ENCODE measurements around the gene INTS1.

The INTS1 gene

GRCh38 chr7:1431226-1431625 is 73.0 kb downstream of the INTS1 start:
- DNase-seq = no peak
- intact Hi-C loops (cut with DNase I) = loop anchor here (5.0 to 10.0 kb wide), 2 partner anchors 51 to 206 kb away; no protein-coding TSS in a partner anchor

GRCh38 chr7:1430056-1430845 is 73.9 kb downstream of the INTS1 start:
- DNase-seq = no peak
- intact Hi-C loops (cut with DNase I) = loop anchor here (5.0 to 10.0 kb wide), 2 partner anchors 52 to 205 kb away; no protein-coding TSS in a partner anchor

DNA sequence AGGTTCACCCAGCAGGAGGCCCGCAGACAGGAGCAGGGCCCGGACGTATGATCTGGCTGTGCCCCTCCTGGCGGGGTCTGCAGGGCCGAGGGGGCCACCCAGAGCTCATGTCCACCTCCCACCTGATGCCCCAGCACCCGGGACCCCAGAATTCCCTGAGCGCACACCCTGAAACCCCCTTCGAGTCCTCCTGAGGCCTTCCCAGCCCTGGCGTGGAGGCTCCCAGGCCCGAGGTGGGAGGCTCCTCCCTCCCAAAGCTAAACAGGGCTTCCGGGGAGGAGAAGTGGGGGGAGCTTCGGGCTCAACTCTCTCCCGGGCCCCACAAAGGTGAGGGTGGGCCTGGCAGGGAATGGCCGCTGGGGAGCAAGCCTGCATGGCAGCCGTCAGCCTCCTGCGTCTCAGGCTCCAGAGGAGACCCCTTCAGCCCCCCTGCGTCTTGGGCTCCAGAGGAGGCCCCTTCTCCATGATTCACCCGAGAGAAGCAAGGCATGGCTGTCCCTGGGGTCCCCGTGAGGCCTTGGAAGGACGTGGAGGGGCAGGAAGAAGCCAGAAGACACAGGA is 75.2 kb downstream of the INTS1 start:
- intact Hi-C loops (cut with DNase I) = no loop called here
- DNase-seq = no peak

- intact Hi-C loops (cut with DNase I) = no loop called here
Observed at GRCh38 chr7:1427064-1427657, 77.0 kb downstream of the INTS1 start.

DNA sequence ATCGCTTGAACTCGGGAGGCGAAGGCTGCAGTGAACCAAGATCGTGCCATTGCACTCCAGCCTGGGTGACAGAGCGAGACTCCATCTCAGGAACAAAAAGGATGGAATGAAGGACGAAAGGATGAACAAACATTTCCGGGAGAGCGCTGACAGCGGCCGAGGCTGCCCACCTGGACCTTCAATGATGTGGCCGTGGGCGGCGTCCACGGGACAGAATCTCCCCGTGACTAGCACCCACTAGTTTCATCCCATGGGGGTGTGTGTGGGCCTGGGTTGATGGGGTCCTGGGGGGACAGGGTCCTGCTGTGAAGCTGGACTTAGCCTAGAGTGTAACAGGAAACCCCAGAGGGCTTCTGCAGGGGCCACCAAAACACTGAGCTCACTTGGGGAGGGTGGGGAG is 77.7 kb downstream of the INTS1 start:
- DNase-seq = no peak
- intact Hi-C loops (cut with DNase I) = no loop called here

More at GRCh38 chr7:1427064-1427657, 77.0 kb downstream of the INTS1 start:
- no peak for DNase-seq

DNA sequence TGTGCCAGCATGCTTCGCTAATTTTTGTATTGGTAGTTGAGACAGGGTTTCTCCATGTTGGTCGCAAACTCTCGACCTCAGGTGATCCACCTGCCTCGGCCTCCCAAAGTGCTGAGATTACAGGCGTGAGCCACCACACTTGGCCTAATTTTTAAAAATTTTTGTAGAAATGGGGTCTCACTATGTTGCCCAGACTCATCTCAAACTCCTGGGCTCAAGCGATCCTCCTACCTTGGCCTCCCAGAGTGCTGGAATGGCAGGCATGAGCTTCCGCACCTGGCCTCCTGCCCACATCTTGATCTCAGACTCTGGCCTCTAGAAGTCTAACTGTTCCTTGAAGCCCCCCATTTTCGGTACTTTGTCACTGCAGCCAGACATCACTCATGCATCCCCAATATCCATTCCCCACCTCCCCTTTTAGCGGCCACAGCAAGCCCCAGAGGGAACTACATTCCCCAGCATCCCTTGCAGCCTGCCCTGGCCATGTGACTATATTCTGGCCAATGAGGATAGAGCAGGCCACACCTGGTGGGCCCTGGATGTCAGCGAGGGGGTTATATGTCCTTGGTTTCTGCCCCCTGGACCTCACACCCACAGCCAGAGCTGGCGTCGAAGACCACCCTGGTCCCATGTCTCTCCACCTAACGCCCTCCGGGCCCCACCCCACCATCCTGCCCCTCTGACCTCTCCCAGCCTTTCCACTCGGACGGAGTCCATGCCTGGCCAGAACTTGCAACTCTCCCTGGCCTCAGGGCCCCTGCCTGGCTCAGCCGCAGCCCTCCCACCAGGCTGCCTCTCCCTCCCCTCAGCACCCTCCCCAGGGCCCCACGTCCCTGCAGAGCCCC is 78.7 kb downstream of the INTS1 start:
- peak in 1 of 42 donors; percentile 15 for DNase-seq
- intact Hi-C loops (cut with DNase I) = no loop called here

- DNase-seq = no peak
- intact Hi-C loops (cut with DNase I) = no loop called here
Observed at GRCh38 chr7:1424041-1424440, 80.1 kb downstream of the INTS1 start.

DNA sequence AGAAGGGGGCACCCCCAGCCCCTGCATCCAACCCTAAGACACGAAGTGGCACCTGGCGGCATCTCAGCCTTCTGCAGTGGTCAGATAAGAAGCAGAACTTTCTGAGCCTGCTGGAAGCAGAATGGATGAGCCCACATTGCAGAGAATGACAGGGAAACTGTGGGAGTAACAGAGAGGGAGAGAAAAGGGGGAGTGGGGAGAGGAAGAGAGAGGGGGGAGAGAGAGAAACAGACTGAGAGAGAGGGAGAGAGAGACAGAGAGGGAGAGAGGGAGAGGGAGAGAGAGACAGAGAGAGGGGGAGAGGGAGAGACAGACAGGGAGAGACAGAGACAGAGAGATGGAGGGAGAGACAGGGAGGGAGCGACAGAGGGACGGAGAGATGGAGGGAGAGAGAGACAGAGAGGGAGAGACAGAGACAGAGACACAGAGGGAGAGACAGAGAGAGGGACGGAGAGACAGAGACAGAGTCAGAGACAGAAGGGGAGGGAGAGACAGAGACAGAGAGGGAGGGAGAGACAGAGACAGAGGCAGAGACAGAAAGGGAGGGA is 80.9 kb downstream of the INTS1 start:
- intact Hi-C loops (cut with DNase I) = no loop called here

GRCh38 chr7:1422512-1423263 is 81.5 kb downstream of the INTS1 start:
- intact Hi-C loops (cut with DNase I) = no loop called here
- peak in 7 of 42 donors; percentile 17 to 44 (median 25) for DNase-seq

More for the DNA sequence above, 80.9 kb downstream of the INTS1 start:
- DNase-seq = no peak

GRCh38 chr7:1421946-1422345 is 82.2 kb downstream of the INTS1 start:
- no peak for DNase-seq
- intact Hi-C loops (cut with DNase I) = no loop called here

DNA sequence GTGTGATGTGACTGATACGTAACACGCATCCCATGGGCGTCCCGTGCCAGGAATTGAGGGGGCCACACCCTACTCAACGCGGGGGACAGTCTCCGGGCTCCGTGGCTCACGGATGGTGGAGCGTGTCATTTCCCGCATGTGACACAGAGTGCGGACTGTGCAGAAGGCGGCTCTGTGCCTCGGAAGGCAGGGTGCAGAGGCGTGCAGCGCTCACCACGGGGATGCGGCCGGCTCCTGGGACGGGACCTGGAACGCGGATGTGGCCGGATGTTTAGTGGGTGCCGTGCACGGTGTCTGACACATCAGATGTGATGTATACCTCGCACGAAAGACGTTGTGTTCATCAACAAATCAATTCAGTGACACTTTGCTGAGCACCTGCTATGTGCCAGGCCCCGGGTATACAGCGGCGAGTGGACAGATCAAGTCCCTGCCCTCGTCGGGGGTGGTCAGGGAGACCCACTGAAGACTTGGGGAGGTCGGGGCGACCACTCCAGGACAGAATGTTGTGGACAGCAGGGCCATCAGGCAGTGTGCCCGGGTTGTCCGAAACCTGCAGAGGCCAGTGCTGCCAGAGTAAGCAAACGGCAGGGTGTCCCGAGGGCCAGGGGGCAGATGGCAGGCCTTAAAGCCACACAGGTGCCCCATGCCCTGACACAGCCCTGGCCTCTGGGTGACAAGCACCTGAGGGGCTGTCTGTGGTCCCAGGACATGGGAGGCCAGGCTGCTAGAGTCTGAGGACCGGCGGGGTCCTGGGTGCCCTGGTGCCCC is 83.0 kb downstream of the INTS1 start:
- intact Hi-C loops (cut with DNase I) = no loop called here
- no peak for DNase-seq

Data from head of caudate nucleus (tissue), 42 donors.